ENCODE data around the gene TFF1.

The TFF1 gene

GRCh38 chr21:42384989-42385388 lies 18.7 kb upstream of the TFF1 start:
- no peak overlapping the region for H3K27ac ChIP-seq
- H3K27me3 ChIP-seq (ENCODE audit: control insufficient read depth, insufficient read depth, low read length), result no peaks in the 10 kb centered on the region
- TF ChIP-seq, protein P1, sequence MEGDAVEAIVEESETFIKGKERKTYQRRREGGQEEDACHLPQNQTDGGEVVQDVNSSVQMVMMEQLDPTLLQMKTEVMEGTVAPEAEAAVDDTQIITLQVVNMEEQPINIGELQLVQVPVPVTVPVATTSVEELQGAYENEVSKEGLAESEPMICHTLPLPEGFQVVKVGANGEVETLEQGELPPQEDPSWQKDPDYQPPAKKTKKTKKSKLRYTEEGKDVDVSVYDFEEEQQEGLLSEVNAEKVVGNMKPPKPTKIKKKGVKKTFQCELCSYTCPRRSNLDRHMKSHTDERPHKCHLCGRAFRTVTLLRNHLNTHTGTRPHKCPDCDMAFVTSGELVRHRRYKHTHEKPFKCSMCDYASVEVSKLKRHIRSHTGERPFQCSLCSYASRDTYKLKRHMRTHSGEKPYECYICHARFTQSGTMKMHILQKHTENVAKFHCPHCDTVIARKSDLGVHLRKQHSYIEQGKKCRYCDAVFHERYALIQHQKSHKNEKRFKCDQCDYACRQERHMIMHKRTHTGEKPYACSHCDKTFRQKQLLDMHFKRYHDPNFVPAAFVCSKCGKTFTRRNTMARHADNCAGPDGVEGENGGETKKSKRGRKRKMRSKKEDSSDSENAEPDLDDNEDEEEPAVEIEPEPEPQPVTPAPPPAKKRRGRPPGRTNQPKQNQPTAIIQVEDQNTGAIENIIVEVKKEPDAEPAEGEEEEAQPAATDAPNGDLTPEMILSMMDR (IDR thresholded peaks at IDR 0.05), result no peak
- no peaks in the 10 kb centered on the region for H3K79me2 ChIP-seq
- H3K9ac ChIP-seq, result no peak overlapping the region
- no peak overlapping the region for H3K4me2 ChIP-seq (ENCODE audit: low read length)
- H3K9me3 ChIP-seq (ENCODE audit: control insufficient read depth, low read length), result no peaks in the 10 kb centered on the region
- H3K4me3 ChIP-seq (ENCODE audit: low read depth, low read length), result no peak overlapping the region
- H2AFZ ChIP-seq, result no peak overlapping the region
- H3K4me1 ChIP-seq, result peaks cover 5% of the 10 kb centered on the region
- no peaks in the 10 kb centered on the region for H3K36me3 ChIP-seq (ENCODE audit: control insufficient read depth, insufficient read depth, low read length)

DNA sequence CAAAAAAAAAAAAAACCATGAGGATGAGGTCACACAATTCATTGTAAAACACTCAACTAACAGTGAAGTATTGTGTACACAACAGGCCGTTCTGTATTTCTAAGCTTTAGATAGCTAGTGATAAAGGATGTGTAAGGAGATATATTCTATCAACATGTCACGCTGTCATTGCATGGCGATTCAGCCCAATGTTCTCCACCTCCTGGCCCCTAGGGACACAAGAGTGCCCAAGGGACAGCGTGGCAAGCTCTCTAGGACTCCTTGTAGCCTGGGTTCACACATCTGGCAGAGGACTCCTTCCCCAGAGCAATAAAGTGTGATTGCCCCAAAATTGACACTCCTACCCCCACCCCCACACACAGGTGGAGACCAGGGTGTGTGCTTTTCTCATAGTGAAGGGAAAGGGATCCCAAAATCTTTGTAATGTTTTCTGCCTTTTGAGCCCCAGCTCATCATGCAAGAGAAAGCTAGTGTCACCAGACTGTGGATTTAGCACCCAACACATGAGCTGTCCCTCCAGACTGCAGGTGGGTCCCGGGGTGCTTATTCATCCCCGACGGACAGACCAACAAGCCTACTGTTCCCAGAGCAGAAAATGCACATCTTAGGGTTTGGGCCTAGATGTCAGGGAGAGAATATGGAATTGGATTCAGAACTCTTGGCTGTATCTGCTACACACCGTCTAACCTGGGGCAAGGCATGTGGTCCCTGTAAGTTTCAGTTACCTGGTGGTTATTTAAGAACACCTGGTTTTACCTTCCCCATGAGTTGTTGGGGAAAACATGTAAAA lies 18.0 kb upstream of the TFF1 start:
- Histone ChIP-seq H3K36me3 (ENCODE audit: control insufficient read depth, insufficient read depth, low read length) (no peaks in the 10 kb centered on the region), H3K9me3 (ENCODE audit: control insufficient read depth, low read length) (no peaks in the 10 kb centered on the region), H3K79me2 (no peaks in the 10 kb centered on the region), H3K27ac (no peak overlapping the region), H3K9ac (no peak overlapping the region), H3K4me2 (ENCODE audit: low read length) (no peak overlapping the region), H2AFZ (no peak overlapping the region), H3K4me1 (peaks cover 1% of the 10 kb centered on the region), H3K4me3 (ENCODE audit: low read depth, low read length) (no peak overlapping the region), H3K27me3 (ENCODE audit: control insufficient read depth, insufficient read depth, low read length) (no peaks in the 10 kb centered on the region)
- TF ChIP-seq, protein P1 (IDR thresholded peaks at IDR 0.05), result no peak

DNA sequence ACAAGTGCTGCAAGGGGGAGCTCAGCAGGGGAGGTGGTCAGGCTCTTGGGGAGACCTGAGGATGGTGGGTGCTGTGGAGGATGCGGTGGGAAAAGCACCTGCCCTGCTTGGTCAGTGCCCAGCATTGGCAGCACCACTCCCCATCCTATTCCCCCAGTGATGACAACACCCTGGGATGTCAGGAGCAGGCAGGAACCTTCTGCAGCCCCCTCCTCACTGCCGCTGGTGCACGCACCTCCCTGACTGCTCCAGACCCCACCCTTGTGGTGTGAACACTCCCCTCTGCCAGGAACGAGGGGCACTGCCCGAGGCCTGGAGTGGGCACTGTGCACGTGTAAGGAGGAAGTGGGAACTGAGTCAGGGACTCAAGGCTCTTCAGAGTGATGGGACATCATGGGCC lies 17.0 kb upstream of the TFF1 start:
- Histone ChIP-seq H3K4me3 (ENCODE audit: low read depth, low read length) (no peak overlapping the region), H3K79me2 (no peaks in the 10 kb centered on the region), H3K9ac (no peak overlapping the region), H3K27ac (no peak overlapping the region), H3K9me3 (ENCODE audit: control insufficient read depth, low read length) (no peaks in the 10 kb centered on the region), H3K4me2 (ENCODE audit: low read length) (no peak overlapping the region), H3K27me3 (ENCODE audit: control insufficient read depth, insufficient read depth, low read length) (no peaks in the 10 kb centered on the region), H2AFZ (no peak overlapping the region), H3K4me1 (no peaks in the 10 kb centered on the region), H3K36me3 (ENCODE audit: control insufficient read depth, insufficient read depth, low read length) (no peaks in the 10 kb centered on the region)
- TF ChIP-seq, protein P1 (IDR thresholded peaks at IDR 0.05), result no peak

GRCh38 chr21:42382915-42383314 lies 16.6 kb upstream of the TFF1 start:
- Histone ChIP-seq H3K79me2 (no peaks in the 10 kb centered on the region), H3K36me3 (ENCODE audit: control insufficient read depth, insufficient read depth, low read length) (no peaks in the 10 kb centered on the region), H2AFZ (no peak overlapping the region), H3K4me1 (no peaks in the 10 kb centered on the region), H3K27ac (no peak overlapping the region), H3K4me3 (ENCODE audit: low read depth, low read length) (no peak overlapping the region), H3K9me3 (ENCODE audit: control insufficient read depth, low read length) (no peaks in the 10 kb centered on the region), H3K27me3 (ENCODE audit: control insufficient read depth, insufficient read depth, low read length) (no peaks in the 10 kb centered on the region), H3K4me2 (ENCODE audit: low read length) (no peak overlapping the region), H3K9ac (no peak overlapping the region)
- TF ChIP-seq, protein P1 (IDR thresholded peaks at IDR 0.05), result no peak

Data from parathyroid adenoma (tissue), 2 donors.